Activated naive CD4-positive, alpha-beta T cell treated with anti-CD3 and anti-CD28 coated beads, Interleukin-2, amount 10 ng/mL, durations not matched to agents 7 days and 5 days (primary cell): ENCODE results near the gene ABHD17C.

Source experiments
- CTCF ChIA-PET: fragments of 350-600 bp; sonication (Branson Sonifier 250); formaldehyde crosslinking; loops from one replicate; lab custom pipeline; 2021; ENCODE audit warnings: antibody characterized with exemption; lab: Charles Lee
- DNase-seq: peaks from one replicate; pipeline ENCODE4 v3.0.0-alpha.2; 2020
- H3K27ac Mint-ChIP-seq: one replicate; pipeline ENCODE4 v1.8.0; 2021; ENCODE audit warnings: mild to moderate bottlenecking, moderate library complexity, mixed read lengths
- H3K27me3 Mint-ChIP-seq: one replicate; pipeline ENCODE4 v1.8.0; 2021; ENCODE audit warnings: mild to moderate bottlenecking, mixed read lengths
- H3K36me3 Mint-ChIP-seq: one replicate; pipeline ENCODE4 v1.8.0; 2021; ENCODE audit warnings: mixed read lengths
- H3K4me1 Mint-ChIP-seq: one replicate; pipeline ENCODE4 v1.8.0; 2021; ENCODE audit warnings: mixed read lengths
- H3K4me3 Mint-ChIP-seq: one replicate; pipeline ENCODE4 v1.8.0; 2021; ENCODE audit warnings: mild to moderate bottlenecking, moderate library complexity, mixed read lengths
- H3K9me3 Mint-ChIP-seq: one replicate; pipeline ENCODE4 v1.8.0; 2021; ENCODE audit warnings: mixed read lengths

Gene ABHD17C

DNA sequence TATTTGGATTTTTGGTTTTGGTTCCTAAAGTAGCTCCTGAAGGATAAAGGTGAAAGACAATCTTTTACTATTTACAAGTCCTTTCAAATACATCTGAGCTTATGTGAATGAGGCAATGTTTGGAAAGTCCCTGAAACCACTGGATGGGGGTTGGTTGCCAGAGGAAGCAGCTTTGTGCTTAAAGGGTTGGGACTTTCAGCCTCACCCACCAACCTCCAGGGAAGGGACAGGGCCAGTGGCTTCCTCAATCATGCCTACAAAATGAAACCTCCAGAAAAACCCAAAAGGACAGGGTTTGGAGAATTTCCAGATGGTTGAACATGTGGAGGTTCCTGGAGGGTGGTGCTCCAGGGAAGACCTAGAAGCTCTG, 20.9 kb upstream of the ABHD17C start:
- H3K27ac Mint-ChIP-seq = no peak overlapping the region
- no peaks in the 10 kb centered on the region for H3K36me3 Mint-ChIP-seq
- no peaks in the 10 kb centered on the region for H3K9me3 Mint-ChIP-seq
- DNase-seq = no peak
- H3K4me3 Mint-ChIP-seq = no peak overlapping the region
- CTCF ChIA-PET = no interaction called here
- H3K27me3 Mint-ChIP-seq = peaks cover 20% of the 10 kb centered on the region
- H3K4me1 Mint-ChIP-seq = no peaks in the 10 kb centered on the region

GRCh38 chr15:80677041-80677440, 18.1 kb upstream of the ABHD17C start:
- CTCF ChIA-PET = no interaction called here
- H3K9me3 Mint-ChIP-seq = no peaks in the 10 kb centered on the region
- DNase-seq = no peak

DNA sequence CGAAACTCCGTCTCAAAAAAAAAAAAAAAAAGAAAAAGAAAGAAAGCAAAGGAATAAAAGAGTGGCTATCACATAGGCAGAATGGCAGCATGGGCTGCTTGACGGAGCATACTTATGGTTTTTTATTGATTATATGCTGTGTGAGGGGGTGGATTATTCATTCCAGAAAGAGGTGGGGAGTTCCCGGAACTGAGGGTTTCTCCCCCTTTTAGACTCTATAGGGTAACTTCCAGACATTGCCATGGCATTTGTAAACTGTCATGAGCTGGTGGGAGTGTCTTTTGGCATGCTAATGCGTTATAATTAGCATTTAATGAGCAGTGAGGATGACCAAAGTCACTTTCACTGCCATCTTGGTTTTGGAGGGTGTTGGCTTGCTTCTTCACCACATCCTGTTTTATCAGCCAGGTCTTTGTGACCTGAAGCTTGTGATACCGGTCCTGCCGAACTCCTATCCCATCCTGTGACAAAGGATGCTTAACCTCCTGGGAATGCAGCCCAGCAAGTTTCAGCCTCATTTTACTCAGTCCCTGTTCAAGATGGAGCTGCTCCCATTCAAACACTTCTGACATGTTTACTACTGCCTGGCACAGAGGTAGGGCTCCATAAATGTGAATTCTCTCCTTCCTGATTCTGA, 15.8 kb upstream of the ABHD17C start:
- no peak for DNase-seq
- Mint-ChIP-seq H3K27me3 (peaks cover 25% of the 10 kb centered on the region), H3K36me3 (no peaks in the 10 kb centered on the region), H3K4me1 (peaks cover 4% of the 10 kb centered on the region), H3K9me3 (no peaks in the 10 kb centered on the region), H3K27ac (no peak overlapping the region), H3K4me3 (no peak overlapping the region)
- CTCF ChIA-PET = no interaction called here

More at GRCh38 chr15:80677041-80677440, 18.1 kb upstream of the ABHD17C start:
- Mint-ChIP-seq H3K36me3 (no peaks in the 10 kb centered on the region), H3K4me3 (no peak overlapping the region), H3K27me3 (peaks cover 25% of the 10 kb centered on the region), H3K27ac (no peak overlapping the region), H3K4me1 (peaks cover 4% of the 10 kb centered on the region)

DNA sequence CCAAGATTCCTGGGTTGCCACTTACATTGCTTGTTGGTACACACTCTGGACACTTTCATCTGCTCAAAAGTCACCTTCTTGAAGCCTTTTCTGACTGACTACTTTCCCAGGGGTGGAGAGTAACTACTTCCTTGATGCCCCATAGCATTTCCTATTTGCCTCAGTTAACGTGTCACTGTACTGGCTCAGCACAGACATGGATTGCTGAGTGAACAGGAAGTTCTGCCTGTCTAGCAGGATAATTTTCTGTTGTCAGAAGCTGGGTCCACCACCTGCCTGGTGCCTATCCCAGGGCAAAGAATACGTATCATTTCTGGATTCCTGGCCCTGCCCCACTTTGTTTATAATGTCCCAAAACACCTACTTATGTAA, 15.3 kb upstream of the ABHD17C start:
- DNase-seq = no peak
- Mint-ChIP-seq H3K27me3 (peaks cover 25% of the 10 kb centered on the region), H3K27ac (no peak overlapping the region), H3K4me1 (peaks cover 4% of the 10 kb centered on the region), H3K9me3 (no peaks in the 10 kb centered on the region), H3K4me3 (no peak overlapping the region), H3K36me3 (no peaks in the 10 kb centered on the region)
- CTCF ChIA-PET = no interaction called here

DNA sequence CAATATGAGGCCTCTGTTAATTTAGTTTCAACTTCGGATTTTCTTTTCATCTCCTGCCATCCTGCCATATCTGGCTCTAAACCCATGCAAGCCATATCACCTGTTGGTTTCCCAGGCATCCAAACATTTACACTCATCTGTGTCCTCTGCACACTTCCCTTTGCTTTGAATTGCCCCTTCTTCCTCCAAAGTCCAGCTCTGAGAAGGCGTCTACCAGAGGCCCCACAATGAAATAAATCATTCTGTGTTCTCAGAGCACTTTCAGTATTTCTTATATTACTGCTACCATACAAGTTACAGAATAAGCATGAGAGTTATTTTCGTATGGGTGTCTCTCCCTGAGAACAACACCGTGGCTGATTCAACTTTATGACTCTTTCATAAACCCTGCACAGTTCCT, 12.9 kb upstream of the ABHD17C start:
- DNase-seq = no peak
- peaks cover 30% of the 10 kb centered on the region for H3K27me3 Mint-ChIP-seq
- H3K27ac Mint-ChIP-seq = no peak overlapping the region
- CTCF ChIA-PET = no interaction called here
- H3K4me3 Mint-ChIP-seq = no peak overlapping the region
- H3K9me3 Mint-ChIP-seq = no peaks in the 10 kb centered on the region
- H3K4me1 Mint-ChIP-seq = peaks cover 4% of the 10 kb centered on the region
- no peaks in the 10 kb centered on the region for H3K36me3 Mint-ChIP-seq

DNA sequence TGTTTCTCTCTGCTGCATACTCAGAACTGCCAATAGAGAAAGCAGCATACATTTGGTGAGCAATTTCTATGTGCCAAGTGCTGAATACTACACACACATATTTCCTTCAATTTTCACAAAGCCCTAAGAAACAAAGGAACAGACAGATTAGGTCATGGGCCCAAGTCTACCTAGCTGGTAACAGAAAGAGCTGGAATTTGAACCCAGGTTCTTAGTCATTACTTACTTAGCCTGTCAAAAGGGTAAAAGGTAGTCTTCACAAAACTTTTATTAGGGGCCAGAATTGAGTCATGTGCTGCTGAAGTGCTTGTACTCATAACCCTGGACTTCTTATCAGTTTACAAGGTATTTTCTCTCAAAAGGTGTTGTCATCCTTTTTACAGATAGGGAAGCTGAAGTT, 10.4 kb upstream of the ABHD17C start:
- CTCF ChIA-PET = no interaction called here
- Mint-ChIP-seq H3K4me3 (no peak overlapping the region), H3K36me3 (no peaks in the 10 kb centered on the region), H3K9me3 (no peaks in the 10 kb centered on the region), H3K27me3 (peaks cover 24% of the 10 kb centered on the region), H3K27ac (no peak overlapping the region), H3K4me1 (peaks cover under 1% of the 10 kb centered on the region)
- no peak for DNase-seq

DNA sequence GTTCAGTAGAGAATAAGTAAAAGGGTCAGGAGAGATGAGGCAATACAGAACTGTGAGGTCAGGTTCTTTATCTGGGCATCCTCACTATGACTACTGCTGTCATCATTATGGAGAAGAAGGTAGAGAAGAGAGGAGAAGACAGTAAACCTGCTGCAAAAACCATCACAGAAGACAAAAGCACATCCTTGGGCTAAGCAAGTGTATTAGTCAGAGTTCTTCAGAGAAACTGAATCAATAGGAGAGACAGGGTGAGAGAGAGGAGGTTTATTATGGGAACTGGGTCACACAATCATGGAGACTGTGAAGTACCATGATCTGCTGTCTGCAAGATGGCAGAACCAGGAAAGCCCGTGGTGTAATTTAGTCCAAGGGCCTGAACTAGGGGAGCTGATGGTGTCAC, 9.5 kb upstream of the ABHD17C start:
- Mint-ChIP-seq H3K27ac (no peak overlapping the region), H3K36me3 (no peaks in the 10 kb centered on the region), H3K9me3 (no peaks in the 10 kb centered on the region), H3K27me3 (peaks cover 23% of the 10 kb centered on the region), H3K4me3 (no peak overlapping the region), H3K4me1 (no peaks in the 10 kb centered on the region)
- no peak for DNase-seq
- CTCF ChIA-PET = interaction anchor here (0.6 kb wide), 1 partner anchor 830 kb away, joined by 3 read pairs; no protein-coding TSS in a partner anchor

- Mint-ChIP-seq H3K4me1 (peaks cover 2% of the 10 kb centered on the region), H3K27ac (no peak overlapping the region), H3K27me3 (peaks cover 36% of the 10 kb centered on the region), H3K9me3 (no peaks in the 10 kb centered on the region), H3K36me3 (no peaks in the 10 kb centered on the region), H3K4me3 (no peak overlapping the region)
- CTCF ChIA-PET = no interaction called here
- DNase-seq = no peak
These were observed 5.8 kb upstream of the ABHD17C start for GRCh38 chr15:80689294-80689693.

- peaks cover 5% of the 10 kb centered on the region for H3K4me1 Mint-ChIP-seq
- H3K9me3 Mint-ChIP-seq = no peaks in the 10 kb centered on the region
- H3K36me3 Mint-ChIP-seq = no peaks in the 10 kb centered on the region
- no peak overlapping the region for H3K4me3 Mint-ChIP-seq
- peaks cover 39% of the 10 kb centered on the region for H3K27me3 Mint-ChIP-seq
- no peak overlapping the region for H3K27ac Mint-ChIP-seq
- CTCF ChIA-PET = no interaction called here
- no peak for DNase-seq
These were observed 5.4 kb upstream of the ABHD17C start for GRCh38 chr15:80689716-80690115.

DNA sequence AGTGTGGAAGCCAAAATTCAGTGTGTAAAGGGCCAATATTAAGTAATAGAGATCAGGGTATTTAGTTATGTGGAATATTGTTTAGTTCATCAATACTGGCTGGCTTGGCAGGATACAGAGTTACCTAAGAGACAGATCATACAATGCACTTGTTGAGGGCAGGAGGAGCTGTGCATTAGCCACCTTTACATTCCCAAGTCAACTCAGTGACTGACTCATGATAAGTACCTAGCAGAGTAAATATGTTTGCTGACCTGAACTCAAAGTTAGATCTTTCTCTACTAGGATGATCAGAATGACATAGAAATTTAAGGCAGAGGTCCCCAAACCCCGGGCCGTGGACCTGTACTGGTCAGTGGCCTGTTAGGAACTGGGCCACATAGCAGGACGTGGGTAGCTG, 3.5 kb upstream of the ABHD17C start:
- H3K36me3 Mint-ChIP-seq = no peaks in the 10 kb centered on the region
- CTCF ChIA-PET = no interaction called here
- no peak overlapping the region for H3K27ac Mint-ChIP-seq
- H3K4me3 Mint-ChIP-seq = no peak overlapping the region
- peaks cover 13% of the 10 kb centered on the region for H3K4me1 Mint-ChIP-seq
- DNase-seq = no peak
- no peaks in the 10 kb centered on the region for H3K9me3 Mint-ChIP-seq
- peaks cover 40% of the 10 kb centered on the region for H3K27me3 Mint-ChIP-seq

DNA sequence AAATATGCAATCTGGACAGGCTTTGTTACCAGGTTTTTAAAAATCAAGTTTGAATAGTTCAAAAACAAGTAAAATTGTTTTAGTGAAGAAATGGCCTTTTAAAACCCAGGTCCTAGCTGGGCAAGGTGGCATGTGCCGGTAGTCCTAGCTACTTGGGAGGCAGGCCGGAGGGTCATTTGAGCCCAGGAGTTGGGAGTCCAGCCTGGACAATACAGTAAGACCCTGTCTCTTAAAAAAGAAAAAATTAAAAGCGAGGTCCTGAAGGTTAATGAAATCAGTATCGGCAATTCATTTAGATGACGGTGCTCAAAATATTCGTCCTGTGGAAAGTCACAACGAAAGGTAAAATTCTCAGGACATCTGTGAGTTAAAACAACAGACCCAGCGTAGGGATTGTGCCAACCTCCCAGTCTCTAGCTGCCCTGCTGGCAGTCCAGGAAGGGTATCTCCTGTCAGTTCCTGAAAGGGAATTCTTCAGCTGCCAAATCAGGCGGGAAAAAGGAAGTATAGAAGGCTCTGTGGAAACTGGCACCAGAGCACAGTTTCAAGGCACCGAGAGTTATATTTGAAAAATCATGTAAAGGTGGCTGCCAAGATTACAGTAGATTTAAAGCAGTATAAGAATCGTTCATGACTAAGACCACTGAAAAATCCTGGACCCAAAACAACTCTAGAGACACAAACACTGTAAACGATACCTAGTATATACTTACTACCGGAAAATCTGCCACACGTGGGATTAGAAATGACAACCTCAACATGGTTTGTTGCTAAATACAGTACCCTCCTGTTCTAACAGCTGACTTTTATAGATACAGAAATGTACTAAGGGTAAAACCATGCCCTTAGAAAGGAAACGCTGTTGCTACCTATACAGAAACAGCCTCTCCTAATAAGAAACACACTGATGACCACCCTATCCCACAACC, 1.2 kb upstream of the ABHD17C start:
- H3K36me3 Mint-ChIP-seq = no peaks in the 10 kb centered on the region
- CTCF ChIA-PET = interaction anchor here (0.8 to 1.7 kb wide), 2 partner anchors 86 to 126 kb away, joined by 3 to 4 read pairs; no protein-coding TSS in a partner anchor

DNA sequence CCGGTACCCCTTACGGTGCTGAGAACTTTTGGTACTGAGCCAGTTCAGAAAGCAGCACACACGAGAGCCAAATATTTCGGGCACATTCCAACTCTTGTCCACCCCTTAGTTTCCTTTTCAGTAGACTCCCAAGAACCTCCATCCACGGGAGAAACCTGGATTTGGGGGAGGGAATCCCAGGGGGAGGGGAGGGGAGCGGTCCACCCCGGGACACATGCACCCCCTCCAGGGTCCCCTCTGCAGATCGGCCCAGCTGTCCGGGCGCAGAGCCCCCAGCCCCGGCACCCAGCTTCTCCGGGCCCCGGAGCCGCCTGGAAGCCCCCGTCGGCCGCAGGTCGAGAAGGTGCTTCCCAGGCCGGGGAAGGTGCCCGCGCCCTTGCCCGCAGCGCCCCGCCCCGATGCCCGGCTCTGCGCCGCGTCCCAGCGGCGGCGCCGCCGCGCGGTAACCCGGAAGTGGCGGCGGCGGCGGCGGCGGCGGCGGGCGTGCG, 455 bp upstream of the ABHD17C start:
- H3K27me3 Mint-ChIP-seq = peaks cover 42% of the 10 kb centered on the region
- H3K9me3 Mint-ChIP-seq = no peaks in the 10 kb centered on the region
- CTCF ChIA-PET = interaction anchor here (0.8 kb wide), 1 partner anchor 83 kb away, joined by 3 read pairs; no protein-coding TSS in a partner anchor
- H3K4me1 Mint-ChIP-seq = peaks cover 19% of the 10 kb centered on the region
- H3K36me3 Mint-ChIP-seq = no peaks in the 10 kb centered on the region
- H3K4me3 Mint-ChIP-seq = peak overlapping the region; percentile 81
- H3K27ac Mint-ChIP-seq = no peak overlapping the region
- DNase-seq = peak; percentile 56

More for the DNA sequence above, 1.2 kb upstream of the ABHD17C start:
- Mint-ChIP-seq H3K4me3 (peak overlapping the region; percentile 81), H3K9me3 (no peaks in the 10 kb centered on the region), H3K27ac (no peak overlapping the region), H3K4me1 (peaks cover 19% of the 10 kb centered on the region), H3K27me3 (peaks cover 42% of the 10 kb centered on the region)
- DNase-seq = no peak

GRCh38 chr15:80695911-80696661, 976 bp downstream of the ABHD17C start:
- Mint-ChIP-seq H3K4me3 (peak overlapping the region; percentile 89), H3K27ac (no peak overlapping the region), H3K9me3 (no peaks in the 10 kb centered on the region), H3K27me3 (peaks cover 38% of the 10 kb centered on the region), H3K36me3 (no peaks in the 10 kb centered on the region), H3K4me1 (peaks cover 19% of the 10 kb centered on the region)
- peak; percentile 38 for DNase-seq
- CTCF ChIA-PET = interaction anchor here (1.6 kb wide), 1 partner anchor 81 kb away, joined by 8 read pairs; no protein-coding TSS in a partner anchor
